HG02852 (cell line): ENCODE data around the gene CCDC89.

Source experiments
- ATAC-seq: cut with Tn5 transposase; IDR thresholded peaks from one replicate; pipeline ENCODE4 v1.9.1; 2021; ENCODE audit warnings: mild to moderate bottlenecking, moderate library complexity; ENCODE audit not compliant: unreplicated experiment

CCDC89 gene

DNA sequence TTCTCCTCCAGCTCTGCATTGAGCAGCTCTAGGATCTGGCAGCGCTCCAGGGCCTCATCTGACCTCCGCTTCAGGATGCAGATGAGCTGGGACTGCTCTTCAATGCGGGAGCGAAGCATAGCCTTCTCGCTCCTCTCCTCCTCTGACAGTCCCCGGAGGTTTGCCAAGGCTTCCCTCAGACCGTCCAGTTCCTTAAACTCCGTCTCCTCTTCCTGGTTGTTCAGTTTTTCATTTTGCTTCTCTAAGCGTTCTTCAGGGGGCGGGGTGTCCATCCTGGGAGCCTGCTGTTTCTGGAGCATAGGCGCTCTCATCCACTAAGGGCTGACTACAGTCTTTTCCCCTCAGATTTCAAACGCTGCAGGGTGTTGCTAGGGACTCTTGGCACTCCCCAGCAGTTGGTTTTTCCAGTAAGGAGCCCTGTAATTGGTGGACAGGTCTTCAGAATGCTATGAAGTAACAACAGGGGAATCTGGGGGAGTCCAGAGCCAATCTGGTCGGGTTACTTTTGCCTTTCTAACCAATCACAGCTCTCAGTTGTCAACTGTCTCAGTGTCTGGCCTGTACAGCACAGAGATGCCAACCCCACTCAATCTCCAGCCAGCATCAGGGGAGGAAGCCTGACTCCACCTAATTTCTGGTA, at the start of gene CCDC89:
CCDC89 (minus strand) TSS at position 376 of the 640 bp plus-strand sequence; CDS start at position 311, 65 bp downstream.
- ATAC-seq, result no peak

DNA sequence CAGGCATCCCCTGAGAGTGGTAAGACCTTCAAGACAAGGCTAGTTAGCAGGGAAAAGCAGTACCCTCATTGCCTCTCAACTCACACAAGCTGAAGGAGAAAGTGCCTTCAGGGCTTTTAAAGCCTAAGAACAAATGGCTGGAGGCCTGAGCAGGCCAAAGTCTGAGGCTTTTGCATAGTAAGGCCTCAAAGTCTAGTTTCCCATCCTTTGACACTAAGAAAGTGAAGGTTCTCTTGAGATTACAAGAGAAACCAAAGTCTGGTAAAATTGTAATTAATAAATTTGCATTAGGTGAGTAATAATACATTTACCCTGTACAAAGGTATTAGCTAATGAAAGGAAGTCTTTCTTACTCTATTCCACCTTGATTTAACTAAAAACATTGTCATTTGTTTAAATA, 47.0 kb upstream of the CCDC89 start:
- ATAC-seq, result no peak

DNA sequence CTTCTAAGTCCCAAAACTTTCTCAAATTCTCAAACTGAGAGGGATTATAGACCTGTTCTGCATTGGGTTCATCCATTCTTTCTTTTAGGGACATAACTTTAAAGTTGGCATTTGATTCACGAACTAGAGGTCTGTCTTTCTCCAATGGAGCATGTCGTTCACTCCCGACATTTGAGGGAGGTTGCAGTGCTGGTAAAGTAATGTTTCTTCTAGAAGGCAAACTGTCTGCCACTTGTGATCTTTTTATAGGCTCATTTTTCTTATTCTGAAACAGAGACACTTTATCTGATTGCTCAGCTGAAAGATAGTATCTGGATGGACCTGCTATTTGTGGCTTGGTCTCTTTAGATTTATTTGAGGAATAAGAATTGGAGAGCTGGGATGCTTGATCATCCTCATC, 40.4 kb upstream of the CCDC89 start:
- no peak for ATAC-seq

DNA sequence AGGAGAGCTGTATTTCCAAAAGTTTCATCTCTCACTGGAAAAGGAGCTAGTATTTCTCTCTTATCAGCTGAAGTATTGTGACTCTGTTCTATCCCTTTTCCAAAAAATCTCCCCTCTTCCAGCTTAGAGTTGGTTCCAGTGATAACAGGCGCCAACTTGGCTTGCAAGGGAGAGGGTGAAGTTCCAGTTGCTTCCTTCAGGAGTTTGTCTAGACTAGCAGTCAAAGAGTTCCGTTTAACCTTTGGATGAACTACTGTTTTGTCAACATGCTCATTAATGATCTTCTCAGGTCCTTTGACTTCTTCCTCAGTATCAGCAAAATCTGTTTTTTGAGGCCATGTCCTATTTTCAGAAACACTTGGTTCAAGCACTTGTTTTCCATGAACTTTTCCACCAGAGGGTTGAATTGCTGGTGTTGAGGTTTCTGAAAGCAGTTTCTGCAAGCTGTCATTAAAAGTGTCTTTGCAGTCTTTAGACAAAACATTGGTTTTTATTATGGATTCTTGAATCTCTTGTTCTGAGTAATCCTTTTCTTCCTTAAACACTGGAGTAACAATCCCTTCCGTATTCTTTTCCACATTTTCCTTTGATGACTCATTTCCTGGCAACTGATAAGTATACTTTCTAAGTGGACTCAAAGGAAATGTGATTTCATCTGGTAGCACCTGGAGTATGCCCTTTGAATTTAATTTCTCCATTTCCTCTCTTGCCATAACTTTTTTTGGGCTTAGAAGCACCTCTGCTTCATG, 39.7 kb upstream of the CCDC89 start:
- ATAC-seq, result no peak

DNA sequence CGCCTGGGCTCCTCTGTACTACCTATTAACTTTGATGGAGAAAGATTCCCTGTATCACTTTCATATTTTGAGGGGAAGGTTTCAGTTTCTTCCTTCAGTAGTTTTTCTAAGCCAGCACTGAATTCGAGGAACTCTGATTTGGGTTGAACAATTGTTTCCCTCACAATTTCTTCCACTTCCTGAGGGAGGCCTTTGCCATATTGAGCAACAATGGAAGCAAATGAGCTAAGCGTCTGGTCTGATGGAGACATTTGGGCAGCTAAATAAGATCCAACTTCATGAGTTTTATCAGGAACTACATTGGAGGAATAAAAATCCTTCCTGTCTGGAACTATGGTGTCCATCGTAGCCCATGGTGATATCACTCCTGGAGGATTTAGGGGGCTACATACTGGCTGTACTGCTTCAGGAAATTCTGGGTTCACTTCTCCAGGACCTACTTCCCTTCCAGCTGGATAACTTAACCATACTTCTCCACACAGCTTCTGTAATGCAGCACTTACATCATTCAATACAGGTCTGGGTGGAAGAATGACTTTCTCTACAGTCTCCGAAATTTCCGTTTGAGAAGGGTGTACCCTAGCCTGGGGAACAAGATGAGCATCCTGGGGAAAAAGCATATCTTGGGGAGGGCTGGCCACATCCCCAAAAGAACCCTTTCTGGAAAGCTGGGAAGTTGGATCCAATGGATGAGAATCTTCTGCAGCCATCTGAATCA, 38.9 kb upstream of the CCDC89 start:
- no peak for ATAC-seq

DNA sequence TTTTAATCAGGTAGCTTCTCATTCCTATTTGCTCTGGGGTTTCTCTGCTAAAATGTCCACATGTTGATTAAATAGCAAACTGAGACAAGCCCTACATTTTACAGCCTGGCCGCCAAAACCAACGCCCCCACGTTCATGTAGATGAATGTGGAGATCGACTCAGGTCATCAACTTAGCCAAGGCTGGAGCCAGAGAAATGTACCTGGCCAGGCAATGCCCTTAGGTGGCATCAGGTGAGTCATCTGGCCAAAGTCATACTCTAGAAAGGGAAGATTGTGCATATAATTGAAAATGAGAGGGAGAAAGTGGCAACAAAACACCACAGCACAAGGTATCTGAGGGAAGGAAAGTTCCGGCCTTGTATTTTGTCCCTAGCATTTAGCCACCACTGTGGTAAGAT, 37.1 kb upstream of the CCDC89 start:
- ATAC-seq, result no peak

DNA sequence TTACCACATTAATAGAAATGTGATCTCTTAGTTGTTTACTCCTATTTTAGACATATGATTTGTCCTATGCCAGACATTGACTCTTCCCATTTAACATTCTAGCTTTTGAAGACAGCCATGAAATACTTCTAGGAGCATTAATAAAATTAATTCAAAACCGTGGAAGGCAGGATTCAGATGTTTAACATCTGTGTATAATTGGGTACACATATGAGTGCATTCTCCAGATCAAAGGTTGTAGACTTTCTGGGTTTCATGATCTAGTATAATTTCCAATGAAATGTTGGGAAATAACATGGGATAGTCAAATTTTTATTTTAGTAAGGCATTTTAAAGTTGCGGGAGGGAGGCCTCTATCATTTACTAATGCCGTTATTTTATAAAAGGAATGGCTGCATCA, 35.2 kb upstream of the CCDC89 start:
- no peak for ATAC-seq

DNA sequence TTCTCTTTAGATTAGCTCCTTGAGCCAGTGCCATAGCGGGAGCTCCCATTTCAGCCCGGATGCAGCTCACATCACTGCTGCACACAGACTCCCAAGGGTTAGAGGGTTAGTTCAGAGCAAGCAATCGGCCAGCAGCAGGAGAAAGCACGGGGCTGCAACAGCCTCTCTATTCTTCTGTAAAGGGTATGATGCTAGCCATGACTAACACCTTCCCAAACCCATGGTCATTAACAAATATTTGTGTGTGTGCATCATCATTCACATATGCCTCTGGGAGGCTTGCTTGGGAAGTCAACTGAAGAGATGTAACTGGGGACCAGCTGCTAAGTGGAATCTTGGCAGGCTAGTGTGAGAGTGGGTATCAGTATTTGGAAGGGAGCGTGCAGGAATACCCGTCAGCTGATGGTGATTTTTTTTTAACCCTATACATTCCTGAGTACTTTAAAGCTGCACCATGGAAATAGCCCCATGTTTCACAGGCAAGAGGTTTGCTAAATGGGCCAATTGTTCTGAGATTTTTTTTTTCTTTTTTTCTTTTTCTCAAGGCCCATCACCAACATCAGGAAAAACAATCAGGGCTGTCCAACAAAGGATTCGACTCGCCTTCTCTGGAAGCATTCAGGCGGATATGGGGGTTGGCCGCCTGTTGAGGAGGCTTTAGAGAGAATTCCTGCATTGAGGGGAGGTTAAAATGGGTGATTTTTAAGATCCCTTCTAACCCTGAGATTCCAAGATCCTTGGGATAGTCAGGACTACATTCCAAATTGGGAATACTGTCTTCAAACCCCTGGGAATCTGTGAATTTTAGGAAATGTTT, 33.2 kb upstream of the CCDC89 start:
- no peak for ATAC-seq

DNA sequence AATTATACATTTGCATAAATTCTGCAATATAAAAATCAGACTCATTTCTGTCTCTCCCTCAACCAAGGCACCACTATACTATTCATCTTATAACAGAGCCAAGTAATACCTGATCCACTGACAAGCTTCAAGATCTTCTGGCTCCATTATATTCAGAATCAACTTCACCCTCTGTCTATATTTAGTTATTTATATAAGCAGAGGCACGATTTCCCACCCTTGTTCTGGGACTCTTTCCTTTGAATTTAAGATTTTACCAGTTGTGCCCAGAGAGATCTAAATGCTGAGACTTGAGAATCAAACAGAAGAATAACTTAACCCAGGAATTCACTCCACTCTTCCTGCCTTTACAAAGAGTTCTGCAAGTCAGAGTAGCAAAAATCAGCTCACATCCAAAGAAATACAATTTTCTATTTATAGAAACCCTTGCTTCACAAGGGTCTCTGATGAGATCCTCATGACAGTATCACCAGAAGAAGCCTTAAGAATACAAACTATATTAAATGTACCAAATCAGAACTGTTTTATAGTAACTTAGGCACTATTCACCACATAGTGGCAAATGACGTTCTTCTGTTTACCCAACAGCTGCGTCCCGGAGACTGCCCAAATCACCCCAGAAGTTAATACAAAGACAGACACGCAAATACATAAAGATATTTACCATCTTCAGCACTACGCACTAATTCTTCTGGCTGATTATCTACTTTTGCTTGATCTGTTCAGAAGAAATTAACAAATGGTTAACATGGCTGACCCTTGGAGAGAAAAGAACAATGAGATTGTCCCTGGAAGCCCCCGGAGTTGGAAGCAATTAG, 32.3 kb upstream of the CCDC89 start:
- no peak for ATAC-seq

DNA sequence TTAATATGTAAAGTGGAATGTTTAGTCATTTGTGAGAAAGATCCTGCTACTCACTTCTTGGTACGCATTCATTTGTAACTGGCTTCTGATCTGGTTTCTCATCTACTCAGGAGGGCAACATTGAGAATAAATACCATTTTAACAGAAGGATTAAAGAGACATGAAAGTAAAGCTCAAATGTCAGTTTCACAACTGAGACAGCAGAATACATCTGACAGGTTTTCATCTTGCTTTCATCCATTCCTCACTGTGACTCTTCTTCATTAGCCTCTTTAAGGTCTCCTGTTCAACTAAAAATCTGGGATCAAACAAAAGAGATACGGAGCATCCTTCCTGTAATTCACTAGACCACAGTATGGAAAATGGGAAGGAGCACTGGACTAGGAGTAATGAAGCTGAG, 31.4 kb upstream of the CCDC89 start:
- no peak for ATAC-seq

DNA sequence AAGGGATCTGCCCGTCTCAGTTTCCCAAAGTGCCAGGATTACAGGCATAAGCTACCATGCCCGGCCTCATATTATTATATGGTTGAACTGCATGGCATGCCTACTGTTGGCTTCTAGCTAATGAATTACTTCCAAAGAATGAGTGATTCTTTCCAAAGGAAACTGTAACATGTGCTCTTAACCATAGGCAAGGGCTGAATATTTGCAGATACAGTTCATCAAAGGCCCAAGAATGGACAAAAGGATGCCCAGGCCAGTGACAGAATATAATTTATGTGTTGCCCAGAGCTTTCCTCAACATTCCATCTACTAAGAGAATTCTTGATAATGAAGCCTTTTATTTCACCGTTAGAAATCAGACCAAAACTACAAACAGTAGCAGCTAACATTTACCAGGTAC, 27.0 kb upstream of the CCDC89 start:
- no peak for ATAC-seq

DNA sequence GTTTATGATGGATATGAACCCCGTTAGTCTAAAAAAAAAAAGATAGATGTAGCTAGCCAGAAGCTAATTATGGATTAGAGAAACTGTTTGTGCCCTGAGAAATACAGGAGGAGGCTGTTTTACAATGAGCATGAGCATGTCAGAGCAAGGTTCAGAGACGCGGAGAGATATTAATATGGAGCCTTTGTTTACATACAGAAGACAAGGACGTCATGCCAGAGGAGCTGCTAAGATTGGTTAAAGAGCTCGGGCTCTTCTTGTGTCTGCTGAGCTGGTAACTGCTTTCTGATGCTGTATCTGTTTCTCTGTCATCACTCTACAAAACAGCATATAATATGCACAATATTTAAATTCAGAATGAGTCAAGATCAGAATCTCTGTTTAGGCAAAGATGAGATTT, 24.9 kb upstream of the CCDC89 start:
- ATAC-seq, result no peak

DNA sequence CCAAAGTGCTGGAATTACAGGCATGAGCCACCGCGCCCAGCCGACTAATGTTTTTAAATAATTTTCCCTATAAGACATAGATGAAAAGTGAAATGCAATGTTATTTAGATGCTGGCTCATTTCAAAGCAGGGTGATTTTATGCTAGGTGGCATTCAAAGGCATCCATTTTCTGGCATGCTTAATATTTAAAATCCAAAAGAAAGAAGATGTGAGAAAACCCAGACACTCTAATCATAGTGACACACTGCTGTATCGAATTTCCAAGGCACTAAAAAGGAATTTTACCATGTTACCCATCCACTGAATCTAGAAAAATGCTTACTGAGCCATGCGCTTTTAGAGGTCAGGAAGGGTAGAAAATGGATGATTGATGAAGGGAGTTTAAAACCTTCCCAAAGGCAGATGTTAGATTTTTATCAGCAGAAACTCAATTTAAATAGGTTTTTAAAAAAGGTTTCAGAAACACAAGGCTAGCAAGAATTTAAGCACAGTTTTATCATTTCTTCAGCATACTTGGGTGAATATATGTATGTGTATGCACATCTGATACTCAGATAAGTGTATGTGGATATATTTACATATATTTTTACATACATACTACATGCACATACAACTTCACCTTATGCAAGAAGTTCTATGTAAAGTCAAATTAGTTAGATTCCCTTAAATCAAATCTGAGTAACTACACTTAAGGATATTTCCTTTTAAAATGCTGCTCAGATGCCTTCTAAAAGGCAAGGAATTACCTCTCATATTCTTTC, 24.1 kb upstream of the CCDC89 start:
- no peak for ATAC-seq

DNA sequence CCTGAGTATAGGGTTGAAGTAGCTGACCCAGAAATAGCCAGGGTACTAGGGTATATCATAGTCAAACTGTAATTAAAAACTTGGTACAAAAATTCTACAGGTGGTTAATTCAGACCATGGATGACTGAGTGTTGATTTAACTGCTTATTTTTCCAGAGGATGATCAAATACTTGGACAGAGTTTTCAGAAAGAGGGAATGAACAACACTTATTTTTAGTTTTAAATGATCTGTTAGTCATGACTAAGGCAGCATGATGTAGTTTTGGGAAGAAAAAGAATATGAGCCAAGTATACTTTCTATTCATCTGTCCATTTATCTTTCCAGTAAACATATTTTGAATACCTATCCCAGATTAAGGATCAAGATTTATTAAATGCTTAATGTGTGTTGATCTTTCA, 19.8 kb upstream of the CCDC89 start:
- no peak for ATAC-seq

DNA sequence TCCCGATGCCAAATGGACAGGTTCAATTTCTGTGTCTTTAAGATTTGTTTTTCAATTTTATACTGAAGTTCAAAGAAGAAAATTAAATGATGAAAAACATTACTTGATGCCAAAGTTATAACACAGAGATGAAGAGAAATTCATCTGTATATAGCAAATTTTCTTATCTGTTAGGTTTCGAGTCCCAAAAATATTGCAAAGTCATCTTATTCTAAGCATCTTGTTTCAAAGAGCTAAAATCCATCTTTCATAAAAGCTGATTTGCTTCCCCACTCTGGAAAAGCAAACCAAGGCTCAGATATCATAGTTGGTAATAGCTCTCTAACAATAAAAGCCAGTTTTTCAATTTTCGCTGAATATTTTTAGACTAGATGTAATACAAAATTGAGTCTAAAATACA, 19.0 kb upstream of the CCDC89 start:
- no peak for ATAC-seq

DNA sequence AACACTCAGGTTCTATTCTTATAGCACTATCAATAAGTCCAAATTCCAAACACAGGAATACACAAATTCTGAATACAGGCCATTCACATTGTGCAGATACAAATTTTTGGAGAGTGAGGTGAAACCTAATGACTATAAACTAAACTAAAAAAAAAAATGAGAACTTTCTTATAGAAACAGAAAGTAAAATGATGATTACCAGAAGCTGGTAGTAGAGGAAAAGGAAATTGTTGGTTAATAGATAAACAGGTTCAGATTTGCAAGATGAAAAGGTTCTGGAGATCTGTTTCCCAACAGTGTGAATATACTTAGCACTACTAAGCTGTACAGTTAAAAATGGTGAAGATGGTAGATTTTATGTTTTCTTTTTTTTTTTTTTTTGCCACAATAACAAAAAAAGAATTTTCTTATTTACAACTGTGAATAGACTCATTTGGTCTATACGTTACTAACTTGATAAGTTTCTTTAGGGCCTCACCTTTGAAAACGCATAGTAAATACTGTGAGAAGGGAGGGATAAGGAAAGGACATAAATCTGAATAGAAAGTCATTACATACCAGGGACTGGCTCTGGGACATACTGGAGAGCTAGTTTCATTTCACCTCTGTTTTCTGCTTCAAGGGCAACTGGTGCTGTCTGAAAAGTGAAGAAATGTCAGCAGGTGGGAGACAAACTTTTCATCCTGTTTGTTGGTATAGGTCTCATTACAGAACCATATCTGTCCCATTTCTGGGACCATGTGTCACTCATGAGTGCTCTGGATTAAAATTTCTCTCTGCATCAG, 14.2 kb upstream of the CCDC89 start:
- peak; percentile 90 for ATAC-seq

DNA sequence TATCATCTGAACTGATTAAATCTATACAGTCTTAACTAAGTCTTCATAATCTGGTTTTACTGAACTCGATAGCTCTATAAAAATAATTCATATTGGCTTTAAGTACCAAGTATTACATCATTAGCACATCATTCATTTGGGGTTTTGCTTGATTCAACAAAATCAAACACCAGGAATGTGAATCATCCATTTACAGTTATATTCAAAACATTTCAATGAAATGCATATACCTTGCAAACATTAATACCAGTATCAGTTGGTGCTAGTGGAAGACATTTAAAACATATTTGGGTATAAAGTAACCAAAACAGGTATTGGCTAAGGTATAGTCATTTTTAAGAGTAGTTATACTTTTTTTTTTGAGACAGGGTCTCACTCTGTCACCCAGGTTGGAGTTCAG, 12.2 kb upstream of the CCDC89 start:
- no peak for ATAC-seq

DNA sequence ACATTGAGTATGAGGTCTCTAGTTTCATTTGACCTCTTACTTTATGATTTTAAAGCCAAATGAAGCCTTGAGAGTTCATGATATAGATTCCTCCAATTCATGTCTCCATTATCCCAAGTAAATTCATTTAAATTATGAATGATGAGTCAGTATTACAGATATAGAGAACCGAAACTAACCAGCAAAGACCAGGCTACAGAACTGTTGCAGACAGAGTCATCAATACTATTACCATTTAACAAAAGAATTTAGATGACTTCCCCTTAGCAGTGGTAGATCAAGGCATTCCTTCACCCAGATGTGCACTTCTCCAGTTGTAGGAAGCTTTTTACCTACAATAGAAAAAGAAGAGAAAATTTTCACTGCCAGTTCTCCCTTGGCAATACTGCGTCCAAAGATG, 11.8 kb upstream of the CCDC89 start:
- no peak for ATAC-seq

DNA sequence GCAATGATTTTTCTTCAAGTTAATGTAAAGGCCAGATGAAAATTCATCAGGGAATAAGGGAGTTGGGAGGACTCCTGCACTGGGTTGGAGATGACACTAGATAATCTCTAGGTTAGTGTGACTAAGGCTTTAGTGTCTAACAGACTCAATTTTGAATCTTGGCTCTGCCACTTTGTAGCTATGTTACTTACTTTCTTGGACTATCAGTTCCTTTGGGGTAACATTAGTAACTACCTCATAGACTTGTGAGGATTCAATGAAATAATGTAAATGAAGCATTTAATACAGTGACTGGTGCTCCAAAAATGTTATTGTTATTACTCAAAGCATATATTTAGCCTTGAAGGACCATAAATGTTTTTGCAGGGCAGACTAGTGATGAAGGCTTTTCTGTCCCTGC, 9.6 kb upstream of the CCDC89 start:
- no peak for ATAC-seq
